IMR-90 (cell line): Measurements from ENCODE around the gene HIVEP3. TPM values are rescaled to one million over a fixed set of nuclear protein-coding genes. Genes with fewer than 3 reads are reported as not detected.

Experiments
- ATAC-seq: fragments of 200-7000 bp; cut with Tn5 transposase; 2 replicates; pipeline ENCODE4 v1.9.1; 2020; ENCODE audit warnings: low read depth, mild to moderate bottlenecking, moderate library complexity
- BruUV-seq: library from RNA; stranded (reverse); fragments of 400-500 nt; replicated peaks from 2 replicates; lab custom pipeline; 2021; lab: Mats Ljungman, UMichigan
- CTCF ChIA-PET: fragments of 300-600 bp; formaldehyde crosslinking; extraction: SDS; loops from one replicate; lab custom pipeline; 2021; ENCODE audit warnings: antibody characterized with exemption; lab: Yijun Ruan, JAX
- POLR2A ChIA-PET: fragments of 300-600 bp; sonication (Branson Sonifier 250); formaldehyde crosslinking; loops from one replicate; lab custom pipeline; 2022; ENCODE audit warnings: antibody characterized with exemption; ENCODE audit not compliant: unreplicated experiment; lab: Charles Lee
- DNase-seq: peaks from one replicate; pipeline ENCODE4 v3.0.0; 2013
- H2AFZ ChIP-seq: replicated peaks from 2 replicates; pipeline ENCODE3; 2013; ENCODE audit warnings: low read length, mild to moderate bottlenecking; ENCODE audit not compliant: poor library complexity
- H2AK5ac ChIP-seq: 2 replicates; pipeline ENCODE4 v1.6.1; 2013; ENCODE audit warnings: low read depth, low read length, inconsistent platforms
- H2AK9ac ChIP-seq: replicated peaks from 2 replicates; pipeline ENCODE3; 2013; ENCODE audit warnings: mild to moderate bottlenecking, low read depth, low read length, moderate library complexity; ENCODE audit not compliant: poor library complexity
- H2BK120ac ChIP-seq: 2 replicates; pipeline ENCODE4 v1.6.1; 2013; ENCODE audit warnings: low read depth, low read length, inconsistent platforms
- H2BK15ac ChIP-seq: 3 replicates; pipeline ENCODE4 v1.6.1; 2013; ENCODE audit warnings: low read depth, low read length, inconsistent platforms
- H2BK20ac ChIP-seq: 2 replicates; pipeline ENCODE4 v1.6.1; 2013; ENCODE audit warnings: low read depth, mild to moderate bottlenecking, inconsistent platforms, low read length, moderate library complexity
- H2BK5ac ChIP-seq: 2 replicates; pipeline ENCODE4 v1.6.1; 2013; ENCODE audit warnings: mild to moderate bottlenecking, low read depth, low read length, inconsistent platforms; ENCODE audit not compliant: poor library complexity, severe bottlenecking
- H3K14ac ChIP-seq: replicated peaks from 2 replicates; pipeline ENCODE4 v1.6.1; 2013; ENCODE audit warnings: low read depth, low read length, inconsistent platforms
- H3K18ac ChIP-seq: 2 replicates; pipeline ENCODE4 v1.6.1; 2013; ENCODE audit warnings: low read depth, low read length, control low read depth
- H3K23ac ChIP-seq: 2 replicates; pipeline ENCODE4 v1.6.1; 2013; ENCODE audit warnings: low read depth, low read length, inconsistent platforms
- H3K27ac ChIP-seq: 2 replicates; pipeline ENCODE4 v1.5.1; 2013; ENCODE audit warnings: mild to moderate bottlenecking, control low read depth, low read length; ENCODE audit not compliant: insufficient read depth
- H3K27me3 ChIP-seq: 2 replicates; pipeline ENCODE4 v1.6.1; 2013; ENCODE audit warnings: low read length; ENCODE audit not compliant: control insufficient read depth, insufficient read depth
- H3K36me3 ChIP-seq: 2 replicates; pipeline ENCODE4 v1.6.1; 2013; ENCODE audit warnings: low read length, mixed read lengths; ENCODE audit not compliant: control insufficient read depth, insufficient read depth
- H3K4ac ChIP-seq: 2 replicates; pipeline ENCODE4 v1.6.1; 2013; ENCODE audit warnings: low read depth, low read length, inconsistent platforms
- H3K4me1 ChIP-seq: 2 replicates; pipeline ENCODE4 v1.6.1; 2013; ENCODE audit warnings: low read length, mixed read lengths; ENCODE audit not compliant: control insufficient read depth, insufficient read depth
- H3K4me2 ChIP-seq: 2 replicates; pipeline ENCODE4 v1.6.1; 2013; ENCODE audit warnings: low read depth, mild to moderate bottlenecking, control low read depth, low read length, moderate library complexity
- H3K4me3 ChIP-seq: 2 replicates; pipeline ENCODE4 v1.5.1; 2013; ENCODE audit warnings: low read depth, mild to moderate bottlenecking, control low read depth, low read length, moderate library complexity; ENCODE audit not compliant: insufficient read depth
- H3K56ac ChIP-seq: 2 replicates; pipeline ENCODE4 v1.6.1; 2013; ENCODE audit warnings: low read length, inconsistent platforms; ENCODE audit not compliant: insufficient read depth; ENCODE audit errors: extremely low read depth
- H3K79me1 ChIP-seq, 2 experiments: 2 replicates each; pipeline ENCODE4 v1.6.1; 2013; ENCODE audit warnings: low read length in 2 of 2, inconsistent platforms in 1 of 2, low read depth in 1 of 2
- H3K9ac ChIP-seq: 2 replicates; pipeline ENCODE4 v1.6.1; 2013; ENCODE audit warnings: low read depth, low read length, control low read depth
- H3K9me1 ChIP-seq: 2 replicates; pipeline ENCODE4 v1.6.1; 2013; ENCODE audit warnings: low read length, inconsistent platforms; ENCODE audit not compliant: insufficient read depth
- H3K9me3 ChIP-seq: 2 replicates; pipeline ENCODE4 v1.6.1; 2013; ENCODE audit warnings: low read length; ENCODE audit not compliant: control insufficient read depth, insufficient read depth
- H4K20me1 ChIP-seq: 2 replicates; pipeline ENCODE4 v1.6.1; 2013; ENCODE audit warnings: low read length, inconsistent platforms; ENCODE audit not compliant: insufficient read depth
- H4K5ac ChIP-seq: 2 replicates; pipeline ENCODE4 v1.6.1; 2013; ENCODE audit warnings: mild to moderate bottlenecking, low read depth, low read length, control low read depth
- H4K8ac ChIP-seq, 2 experiments: 2 replicates each; pipeline ENCODE4 v1.6.1; 2013; ENCODE audit warnings: low read depth in 2 of 2, low read length in 2 of 2, control low read depth in 1 of 2, inconsistent platforms in 1 of 2
- H4K91ac ChIP-seq: 2 replicates; pipeline ENCODE4 v1.6.1; 2013; ENCODE audit warnings: low read depth, low read length, inconsistent platforms; ENCODE audit not compliant: insufficient read depth
- CHD1 ChIP-seq: IDR thresholded peaks from 2 replicates; pipeline ENCODE4 v1.6.1; 2012; ENCODE audit warnings: low read depth, low read length, improper control_type of control experiment
- MAZ ChIP-seq: IDR thresholded peaks from 2 replicates; pipeline ENCODE4 v1.6.1; 2012; ENCODE audit warnings: low read depth, mild to moderate bottlenecking, low read length, improper control_type of control experiment, moderate library complexity, borderline replicate concordance
- MXI1 ChIP-seq: IDR thresholded peaks from 2 replicates; pipeline ENCODE4 v1.6.1; 2012; ENCODE audit warnings: low read depth, mild to moderate bottlenecking, low read length, moderate library complexity, borderline replicate concordance
- NFE2L2 ChIP-seq: fragments of 150-350 bp; IDR thresholded peaks from 2 replicates; pipeline ENCODE4 v1.6.1; 2016; ENCODE audit warnings: low read depth, mild to moderate bottlenecking, low read length
- RCOR1 ChIP-seq: IDR thresholded peaks from 2 replicates; pipeline ENCODE4 v1.6.1; 2012; ENCODE audit warnings: mild to moderate bottlenecking, low read length, improper control_type of control experiment; ENCODE audit not compliant: insufficient replicate concordance
- RFX5 ChIP-seq: IDR thresholded peaks from 2 replicates; pipeline ENCODE4 v1.8.0; 2012; ENCODE audit warnings: low read depth, mild to moderate bottlenecking, low read length, moderate library complexity
- SMC3 ChIP-seq: fragments of 150-350 bp; IDR thresholded peaks from 2 replicates; pipeline ENCODE4 v1.6.1; 2016; ENCODE audit warnings: low read depth, mild to moderate bottlenecking, antibody characterized with exemption, low read length, moderate library complexity
- WGBS, 2 experiments: methylation state at CpG; one replicate each; pipeline versions ENCODE4 v1.1.5 to v1.1.7; 2013; ENCODE audit warnings: missing lambda C conversion rate in 2 of 2; ENCODE audit not compliant: insufficient read length in 1 of 2; ENCODE audit errors: extremely low coverage in 2 of 2; 5-methylcytosine and 5-hydroxymethylcytosine counted together
- dilution Hi-C: fragments of 300-500 bp; cut with HindIII; formaldehyde crosslinking; loops from one replicate; pipeline ENCODE4 v1.14.3; 2018; ENCODE audit warnings: low sequenced_read_pairs; ENCODE audit not compliant: unreplicated experiment
- in situ Hi-C: fragments of 300-500 bp; cut with MboI; formaldehyde crosslinking; loops from 3 replicates; pipeline ENCODE4 v1.14.3; 2019; ENCODE audit warnings: low sequenced_read_pairs, inconsistent platforms, mixed read lengths
- intact Hi-C: fragments of 100-400 bp; cut with micrococcal nuclease; formaldehyde crosslinking; loops from 2 replicates; pipeline ENCODE4 v1.10.0; 2022
- polyA plus RNA-seq, 3 experiments: library from polyadenylated mRNA; depleted of rRNA; stranded (reverse); fragments of >200 nt; gene quantifications; 2 replicates each; pipeline ENCODE4 v1.2.3, GENCODE V29; 2012; ENCODE audit warnings: low replicate concordance in 1 of 3
- total RNA-seq: library from RNA; depleted of rRNA; stranded (reverse); fragments of >200 nt; gene quantifications from 2 replicates; pipeline ENCODE4 v1.2.3, GENCODE V29; 2012
- TF ChIP-seq, protein P1 (sequence below): fragments of 150-350 bp; IDR thresholded peaks from 2 replicates; pipeline ENCODE4 v1.6.1; 2017; ENCODE audit warnings: mild to moderate bottlenecking, antibody characterized with exemption, low read length, low read depth
- TF ChIP-seq, protein P2 (sequence below): fragments of 150-350 bp; IDR thresholded peaks from 2 replicates; pipeline ENCODE4 v1.6.1; 2016; ENCODE audit warnings: low read depth, mild to moderate bottlenecking, low read length, moderate library complexity, borderline replicate concordance
- TF ChIP-seq, protein P3 (sequence below): conservative IDR thresholded peaks from 2 replicates; pipeline ENCODE4 v1.5.1; 2012; ENCODE audit warnings: mild to moderate bottlenecking, low read depth, low read length, improper control_type of control experiment

The HIVEP3 gene
- total and polyA plus RNA-seq, 2 of the 4 experiments (the other 2 are of a cell fraction): 1.4 to 4.0 TPM

DNA sequence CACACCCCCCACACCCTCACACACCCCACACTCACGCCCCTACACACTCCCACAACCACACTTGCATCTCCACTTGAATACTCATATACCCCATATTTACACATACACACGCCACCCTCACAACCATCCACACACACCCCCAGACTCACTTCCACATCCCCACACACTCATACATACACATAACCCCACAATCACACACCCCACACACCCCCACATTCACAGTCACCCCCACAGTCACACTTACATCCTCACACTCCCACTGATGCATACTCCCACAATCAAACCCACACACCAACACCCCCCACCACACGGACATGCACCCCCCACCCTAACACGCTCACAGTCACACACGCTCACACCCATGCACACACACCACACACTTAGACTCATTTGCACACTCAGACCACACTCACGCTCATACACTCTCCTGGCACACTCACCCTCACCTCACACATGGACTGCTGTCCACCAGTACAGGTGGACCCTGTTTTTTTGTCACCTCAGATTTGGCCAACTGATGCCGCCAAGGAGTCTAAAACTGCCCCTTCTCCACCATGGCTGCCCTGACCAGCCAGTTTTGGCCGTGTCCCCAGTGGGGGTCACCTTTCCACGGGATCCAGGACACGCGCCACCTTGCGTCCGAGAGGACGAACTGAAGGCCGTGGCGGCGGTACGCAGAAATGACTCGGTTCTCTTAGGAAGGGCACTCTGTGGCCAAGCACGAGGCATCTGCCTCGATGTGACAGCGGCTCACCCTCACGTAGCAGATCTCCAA, 388.9 kb downstream of the HIVEP3 start:
- Histone ChIP-seq H3K27me3 (no peaks in the 10 kb centered on the region; the same call in 1 of the 2 replicates), H2BK120ac (no peak overlapping the region), H3K36me3 (no peaks in the 10 kb centered on the region), H3K56ac (no peak overlapping the region), H3K23ac (no peak overlapping the region), H4K8ac (no peak overlapping the region), H3K14ac (no peak overlapping the region), H2AK9ac (no peak overlapping the region), H3K9me1 (peaks cover 8% of the 10 kb centered on the region; the same call in 1 of the 2 replicates), H2AK5ac (no peak overlapping the region), H2AFZ (no peak overlapping the region), H3K9me3 (no peaks in the 10 kb centered on the region), H2BK20ac (no peak overlapping the region), H2BK5ac (no peak overlapping the region), H4K91ac (no peak overlapping the region), H3K4me2 (no peak overlapping the region), H2BK15ac (no peak overlapping the region), H3K18ac (no peak overlapping the region), H3K27ac (no peak overlapping the region), H4K20me1 (no peaks in the 10 kb centered on the region), H3K9ac (no peak overlapping the region), H4K5ac (no peak overlapping the region), H3K79me1 (no peaks in the 10 kb centered on the region), H3K4me3 (no peak overlapping the region), H3K4me1 (no peaks in the 10 kb centered on the region), H3K4ac (no peak overlapping the region)
- dilution Hi-C loops: no loop called here
- in situ Hi-C loops: no loop called here
- POLR2A ChIA-PET: no interaction called here
- CTCF ChIA-PET: no interaction called here
- DNase-seq: no peak
- ATAC-seq: no peak
- BruUV-seq: no TSS peak
- WGBS, 2 experiments: 93 to 100% methylated on average over 1 to 18 of the region's 23 CpGs
- intact Hi-C loops: no loop called here
- TF ChIP-seq SMC3 (no peak), RCOR1 (no peak), MXI1 (no peak), MAZ (no peak), NFE2L2 (no peak), CHD1 (no peak), RFX5 (no peak)
- TF ChIP-seq, protein P1, sequence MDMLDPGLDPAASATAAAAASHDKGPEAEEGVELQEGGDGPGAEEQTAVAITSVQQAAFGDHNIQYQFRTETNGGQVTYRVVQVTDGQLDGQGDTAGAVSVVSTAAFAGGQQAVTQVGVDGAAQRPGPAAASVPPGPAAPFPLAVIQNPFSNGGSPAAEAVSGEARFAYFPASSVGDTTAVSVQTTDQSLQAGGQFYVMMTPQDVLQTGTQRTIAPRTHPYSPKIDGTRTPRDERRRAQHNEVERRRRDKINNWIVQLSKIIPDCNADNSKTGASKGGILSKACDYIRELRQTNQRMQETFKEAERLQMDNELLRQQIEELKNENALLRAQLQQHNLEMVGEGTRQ: no peak
- TF ChIP-seq, protein P2, sequence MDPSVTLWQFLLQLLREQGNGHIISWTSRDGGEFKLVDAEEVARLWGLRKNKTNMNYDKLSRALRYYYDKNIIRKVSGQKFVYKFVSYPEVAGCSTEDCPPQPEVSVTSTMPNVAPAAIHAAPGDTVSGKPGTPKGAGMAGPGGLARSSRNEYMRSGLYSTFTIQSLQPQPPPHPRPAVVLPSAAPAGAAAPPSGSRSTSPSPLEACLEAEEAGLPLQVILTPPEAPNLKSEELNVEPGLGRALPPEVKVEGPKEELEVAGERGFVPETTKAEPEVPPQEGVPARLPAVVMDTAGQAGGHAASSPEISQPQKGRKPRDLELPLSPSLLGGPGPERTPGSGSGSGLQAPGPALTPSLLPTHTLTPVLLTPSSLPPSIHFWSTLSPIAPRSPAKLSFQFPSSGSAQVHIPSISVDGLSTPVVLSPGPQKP: no peak
- TF ChIP-seq, protein P3, sequence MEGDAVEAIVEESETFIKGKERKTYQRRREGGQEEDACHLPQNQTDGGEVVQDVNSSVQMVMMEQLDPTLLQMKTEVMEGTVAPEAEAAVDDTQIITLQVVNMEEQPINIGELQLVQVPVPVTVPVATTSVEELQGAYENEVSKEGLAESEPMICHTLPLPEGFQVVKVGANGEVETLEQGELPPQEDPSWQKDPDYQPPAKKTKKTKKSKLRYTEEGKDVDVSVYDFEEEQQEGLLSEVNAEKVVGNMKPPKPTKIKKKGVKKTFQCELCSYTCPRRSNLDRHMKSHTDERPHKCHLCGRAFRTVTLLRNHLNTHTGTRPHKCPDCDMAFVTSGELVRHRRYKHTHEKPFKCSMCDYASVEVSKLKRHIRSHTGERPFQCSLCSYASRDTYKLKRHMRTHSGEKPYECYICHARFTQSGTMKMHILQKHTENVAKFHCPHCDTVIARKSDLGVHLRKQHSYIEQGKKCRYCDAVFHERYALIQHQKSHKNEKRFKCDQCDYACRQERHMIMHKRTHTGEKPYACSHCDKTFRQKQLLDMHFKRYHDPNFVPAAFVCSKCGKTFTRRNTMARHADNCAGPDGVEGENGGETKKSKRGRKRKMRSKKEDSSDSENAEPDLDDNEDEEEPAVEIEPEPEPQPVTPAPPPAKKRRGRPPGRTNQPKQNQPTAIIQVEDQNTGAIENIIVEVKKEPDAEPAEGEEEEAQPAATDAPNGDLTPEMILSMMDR: no peak
